HepG2 (cell line): ENCODE data around the gene C2orf15. TPM values are rescaled to one million over a fixed set of nuclear protein-coding genes. Genes with fewer than 3 reads are reported as not detected.

Source experiments
- BHLHE40 ChIP-seq: IDR thresholded peaks from 2 replicates; pipeline ENCODE4 v1.6.1; 2011; ENCODE audit warnings: low read length, improper control_type of control experiment
- MLXIP ChIP-seq: sonication (generic); formaldehyde crosslinking; IDR thresholded peaks from 2 replicates; pipeline ENCODE4 v1.9.0; 2021; ENCODE audit warnings: missing genetic modification reagents, borderline replicate concordance
- MXD4 ChIP-seq: IDR thresholded peaks from 2 replicates; pipeline ENCODE4 v1.6.1; 2016; ENCODE audit warnings: mild to moderate bottlenecking, missing biosample characterization, missing genetic modification reagents
- MYC ChIP-seq: sonication (generic); formaldehyde crosslinking; IDR thresholded peaks from 2 replicates; pipeline ENCODE4 v1.9.0; 2021; ENCODE audit warnings: missing genetic modification reagents, borderline replicate concordance
- NFIC ChIP-seq: IDR thresholded peaks from 2 replicates; pipeline ENCODE4 v1.6.1; 2012; ENCODE audit warnings: mild to moderate bottlenecking, low read length, inconsistent platforms
- NFRKB ChIP-seq: fragments of 450-650 bp; IDR thresholded peaks from 2 replicates; pipeline ENCODE4 v1.6.1; 2017
- RFX3 ChIP-seq: IDR thresholded peaks from 2 replicates; pipeline ENCODE4 v1.6.1; 2016; ENCODE audit warnings: missing biosample characterization, missing genetic modification reagents
- RXRB ChIP-seq: IDR thresholded peaks from 2 replicates; pipeline ENCODE4 v1.6.1; 2016; ENCODE audit warnings: borderline replicate concordance, missing genetic modification reagents, missing compliant biosample characterization
- SALL2 ChIP-seq: sonication (generic); formaldehyde crosslinking; IDR thresholded peaks from 2 replicates; pipeline ENCODE4 v1.8.1; 2023; ENCODE audit warnings: mild to moderate bottlenecking, missing genetic modification reagents, inconsistent platforms
- SNAPC4 ChIP-seq: sonication (generic); formaldehyde crosslinking; IDR thresholded peaks from 2 replicates; pipeline ENCODE4 v1.4.0; 2020; ENCODE audit warnings: mild to moderate bottlenecking, missing genetic modification reagents
- THAP7 ChIP-seq: sonication (generic); formaldehyde crosslinking; IDR thresholded peaks from 2 replicates; pipeline ENCODE4 v1.8.1; 2023; ENCODE audit warnings: mild to moderate bottlenecking, missing genetic modification reagents
- TOPORS ChIP-seq: sonication (generic); formaldehyde crosslinking; IDR thresholded peaks from 2 replicates; pipeline ENCODE4 v1.8.0; 2023; ENCODE audit warnings: mild to moderate bottlenecking, missing genetic modification reagents
- USF2 ChIP-seq, 2 experiments: sonication (generic) in 1 of 2; formaldehyde crosslinking in 1 of 2; IDR thresholded peaks; 2 replicates each; pipeline versions ENCODE4 v1.5.1 to v1.6.1; 2011 to 2020; ENCODE audit warnings: borderline replicate concordance in 1 of 2, low read depth in 1 of 2, low read length in 1 of 2, mild to moderate bottlenecking in 1 of 2, missing genetic modification reagents in 1 of 2, moderate library complexity in 1 of 2
- ZNF235 ChIP-seq: sonication (generic); formaldehyde crosslinking; IDR thresholded peaks from 2 replicates; pipeline ENCODE4 v1.8.1; 2023; ENCODE audit warnings: mild to moderate bottlenecking, missing genetic modification reagents, borderline replicate concordance
- ZNF570 ChIP-seq: sonication (generic); formaldehyde crosslinking; IDR thresholded peaks from 2 replicates; pipeline ENCODE4 v1.4.0; 2020; ENCODE audit warnings: mild to moderate bottlenecking, missing genetic modification reagents, borderline replicate concordance
- ZNF749 ChIP-seq: sonication (generic); formaldehyde crosslinking; IDR thresholded peaks from 2 replicates; pipeline ENCODE4 v1.8.0; 2022; ENCODE audit warnings: mild to moderate bottlenecking, missing genetic modification reagents, moderate library complexity, borderline replicate concordance
- polyA plus RNA-seq, 8 experiments: library from polyadenylated mRNA; depleted of rRNA in 3 of 8; stranded (reverse) in 7 of 8; unstranded in 1 of 8; fragments of >200 nt; fragmentation: Illumina TruSeq in 4 of 8; extraction: Trizol in 4 of 8; gene quantifications; 2 replicates each; pipeline versions ENCODE4 v1.2.1 to v1.2.3, GENCODE V29; 2011 to 2016; ENCODE audit warnings: low read depth in 4 of 8, missing spikeins in 1 of 8, mixed read lengths in 1 of 8; ENCODE audit not compliant: insufficient read depth in 1 of 8
- total RNA-seq, 5 experiments: library from RNA; depleted of rRNA; stranded (reverse); fragments of >200 nt; fragmentation: Illumina TruSeq; extraction: Trizol; gene quantifications; 2 replicates each; pipeline ENCODE4 v1.2.3, GENCODE V29; 2016; ENCODE audit warnings: low read depth in 1 of 5

The C2orf15 gene
- total and polyA plus RNA-seq, 2 of the 13 experiments (the other 11 are each of a cell fraction or from before 2014, with no cell fraction given), result 5.5 to 8.3 TPM

GRCh38 chr2:99141110-99142108 is at the start of gene C2orf15 (continued):
- TF ChIP-seq MLXIP (CRISPR knock-in tag) (0 out of 2 replicates have a peak, but pooled peaks have one; percentile 24), TOPORS (CRISPR knock-in tag) (peak; percentile 38; the same call in 1 of the 2 replicates), THAP7 (CRISPR knock-in tag) (peak; percentile 60; the same call in 1 of the 2 replicates), ZNF235 (CRISPR knock-in tag) (peak; percentile 33; the same call in 1 of the 2 replicates), SALL2 (peak; percentile 88; the same call in 1 of the 2 replicates), RFX3 (CRISPR knock-in tag) (peak; percentile 96), BHLHE40 (no peak), RXRB (CRISPR knock-in tag) (peak; percentile 45; the same call in 1 of the 2 replicates), SNAPC4 (peak; percentile 81), NFIC (no peak), USF2 (IDR thresholded peaks at IDR 0.05; ENCODE audit: low read depth, low read length) (no peak), USF2 (CRISPR knock-in tag; IDR thresholded peaks at IDR 0.05; ENCODE audit: borderline replicate concordance) (no peak; the same call in 1 of the 2 replicates), MXD4 (CRISPR knock-in tag) (peak; percentile 81), NFRKB (no peak), MYC (CRISPR knock-in tag) (peak; percentile 79), ZNF749 (CRISPR knock-in tag) (0 out of 2 replicates have a peak, but pooled peaks have one; percentile 53), ZNF570 (peak; percentile 45; the same call in 1 of the 2 replicates)
